Neural crest cell (in vitro differentiated cells): ENCODE results near the gene NINL. TPM values are rescaled to one million over a fixed set of nuclear protein-coding genes. Genes with fewer than 3 reads are reported as not detected.

ENCODE experiments used
- DNase-seq: peaks from one replicate; pipeline ENCODE4 v3.0.0; 2021; ENCODE audit warnings: low read depth, mixed read lengths, low spot score
- H3K27ac Mint-ChIP-seq: one replicate; pipeline ENCODE4 v1.8.0; 2021; ENCODE audit warnings: mild to moderate bottlenecking, mixed read lengths; ENCODE audit not compliant: unreplicated experiment
- H3K27me3 Mint-ChIP-seq: 2 replicates; pipeline ENCODE4 v1.8.0; 2021; ENCODE audit warnings: low read depth, mild to moderate bottlenecking, mixed read lengths
- H3K36me3 Mint-ChIP-seq: 2 replicates; pipeline ENCODE4 v1.8.0; 2021; ENCODE audit warnings: low read depth, mild to moderate bottlenecking, mixed read lengths
- H3K4me1 Mint-ChIP-seq: 2 replicates; pipeline ENCODE4 v1.8.0; 2021; ENCODE audit warnings: mixed read lengths
- H3K4me3 Mint-ChIP-seq: one replicate; pipeline ENCODE4 v1.8.0; 2021; ENCODE audit warnings: mild to moderate bottlenecking, mixed read lengths
- H3K9me3 Mint-ChIP-seq: 2 replicates; pipeline ENCODE4 v1.8.0; 2021; ENCODE audit warnings: mixed read lengths
- CTCF ChIP-seq: fragments of 200-600 bp; sonication (generic); conservative IDR thresholded peaks from 2 replicates; pipeline ENCODE4 v1.5.0; 2021; ENCODE audit warnings: antibody characterized with exemption, mild to moderate bottlenecking
- total RNA-seq: library from RNA; stranded (reverse); gene quantifications from 2 replicates; pipeline ENCODE4 v1.2.1, GENCODE V29; 2021

NINL gene
- total RNA-seq, 1 donor from 2014 or later, result 44.0 TPM

DNA sequence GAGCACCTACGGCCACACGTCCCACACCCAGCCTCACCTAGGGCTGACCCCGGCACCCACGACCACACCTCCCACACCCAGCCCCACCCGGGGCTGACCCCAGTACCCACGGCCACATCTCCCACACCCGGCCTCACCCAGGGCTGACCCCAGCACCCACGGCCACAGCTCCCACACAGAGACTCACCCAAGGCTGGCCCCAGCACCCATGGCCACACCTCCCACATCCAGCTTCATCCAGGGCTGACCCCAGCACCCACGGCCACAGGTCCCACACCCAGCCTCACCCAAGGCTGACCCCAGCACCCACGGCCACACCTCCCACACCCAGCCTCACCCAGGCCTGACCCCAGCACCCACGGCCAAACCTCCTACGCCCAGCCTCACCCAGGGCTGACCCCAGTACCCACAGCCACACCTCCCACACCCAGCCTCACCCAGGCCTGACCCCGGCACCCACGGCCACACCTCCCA, 36.7 kb downstream of the NINL start:
- Mint-ChIP-seq H3K4me3 (no peak overlapping the region), H3K27me3 (no peaks in the 10 kb centered on the region), H3K36me3 (peaks cover 3% of the 10 kb centered on the region), H3K9me3 (no peaks in the 10 kb centered on the region), H3K27ac (no peak overlapping the region), H3K4me1 (peaks cover 62% of the 10 kb centered on the region)
- TF ChIP-seq CTCF, result no peak
- no peak for DNase-seq

DNA sequence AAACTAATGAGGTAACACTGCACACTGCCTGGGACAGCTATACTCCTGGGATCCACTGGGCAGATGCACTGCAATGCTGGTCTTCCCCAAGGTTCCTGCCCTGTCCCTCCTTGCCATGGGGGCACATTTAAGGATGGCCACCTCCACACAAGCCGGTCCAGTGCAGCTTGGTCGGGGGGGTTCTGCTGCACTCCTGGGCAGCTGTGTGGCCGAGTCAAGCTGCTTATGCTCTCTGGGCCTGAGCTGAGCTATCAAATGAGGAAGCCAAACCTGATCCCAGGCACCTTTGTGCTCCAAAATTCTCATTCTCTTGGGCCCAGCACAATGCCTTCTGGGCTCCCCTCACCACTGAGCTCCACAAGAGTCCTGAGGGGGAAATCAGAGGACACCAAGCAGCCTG, 37.3 kb downstream of the NINL start:
- TF ChIP-seq CTCF, result no peak
- no peak overlapping the region for H3K4me3 Mint-ChIP-seq
- H3K27ac Mint-ChIP-seq, result no peak overlapping the region
- peaks cover 3% of the 10 kb centered on the region for H3K36me3 Mint-ChIP-seq
- no peaks in the 10 kb centered on the region for H3K27me3 Mint-ChIP-seq
- no peaks in the 10 kb centered on the region for H3K9me3 Mint-ChIP-seq
- peaks cover 60% of the 10 kb centered on the region for H3K4me1 Mint-ChIP-seq
- no peak for DNase-seq

DNA sequence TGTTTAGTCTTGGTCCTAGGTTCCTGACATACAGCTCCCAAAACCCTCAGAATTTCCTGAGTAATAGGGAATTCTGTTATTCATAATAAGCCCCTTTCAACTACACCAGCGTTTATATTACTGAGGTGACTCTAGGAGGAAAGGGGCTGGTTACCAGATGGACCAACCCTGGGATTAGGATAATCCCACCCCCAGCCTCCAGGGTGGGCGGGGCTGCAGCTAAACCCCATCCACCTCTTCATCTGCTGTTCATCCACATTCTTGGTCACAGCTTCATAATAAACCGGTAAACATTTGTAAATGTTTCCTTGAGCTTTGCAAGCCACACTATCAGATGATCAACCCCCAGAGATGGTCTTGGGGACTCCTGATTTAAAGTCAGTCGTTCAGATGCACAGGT, 38.3 kb downstream of the NINL start:
- H3K36me3 Mint-ChIP-seq, result peaks cover 3% of the 10 kb centered on the region
- no peaks in the 10 kb centered on the region for H3K9me3 Mint-ChIP-seq
- H3K4me1 Mint-ChIP-seq, result peaks cover 60% of the 10 kb centered on the region
- TF ChIP-seq CTCF, result no peak
- no peak for DNase-seq
- no peak overlapping the region for H3K4me3 Mint-ChIP-seq
- no peaks in the 10 kb centered on the region for H3K27me3 Mint-ChIP-seq
- H3K27ac Mint-ChIP-seq, result no peak overlapping the region

- peaks cover 57% of the 10 kb centered on the region for H3K4me1 Mint-ChIP-seq
- no peak for TF ChIP-seq CTCF
- no peak overlapping the region for H3K27ac Mint-ChIP-seq
- H3K27me3 Mint-ChIP-seq, result no peaks in the 10 kb centered on the region
- H3K4me3 Mint-ChIP-seq, result no peak overlapping the region
- DNase-seq, result no peak
- H3K36me3 Mint-ChIP-seq, result peaks cover 3% of the 10 kb centered on the region
- H3K9me3 Mint-ChIP-seq, result no peaks in the 10 kb centered on the region
Observed at GRCh38 chr20:25546048-25546447, 39.3 kb downstream of the NINL start.

- no peak for TF ChIP-seq CTCF
- H3K4me1 Mint-ChIP-seq, result peaks cover 56% of the 10 kb centered on the region
- no peak for DNase-seq
- H3K27ac Mint-ChIP-seq, result no peak overlapping the region
- peaks cover 3% of the 10 kb centered on the region for H3K36me3 Mint-ChIP-seq
- H3K9me3 Mint-ChIP-seq, result no peaks in the 10 kb centered on the region
- no peak overlapping the region for H3K4me3 Mint-ChIP-seq
- H3K27me3 Mint-ChIP-seq, result no peaks in the 10 kb centered on the region
Observed at GRCh38 chr20:25545171-25545570, 40.2 kb downstream of the NINL start.

- TF ChIP-seq CTCF, result no peak
- no peak for DNase-seq
- no peaks in the 10 kb centered on the region for H3K9me3 Mint-ChIP-seq
- H3K36me3 Mint-ChIP-seq, result peaks cover 3% of the 10 kb centered on the region
- no peak overlapping the region for H3K4me3 Mint-ChIP-seq
- no peaks in the 10 kb centered on the region for H3K27me3 Mint-ChIP-seq
- H3K4me1 Mint-ChIP-seq, result peaks cover 54% of the 10 kb centered on the region
- peak overlapping the region; percentile 73 for H3K27ac Mint-ChIP-seq
Observed at GRCh38 chr20:25544734-25545133, 40.6 kb downstream of the NINL start.
